Upper lobe of left lung (tissue), 4 donors: ENCODE data around the gene TENM4.

Experiments
- EP300 ChIP-seq, 4 donors: sonication (generic); formaldehyde crosslinking; IDR thresholded peaks; one replicate each; pipeline ENCODE4 v1.5.1; 2017; ENCODE audit warnings: antibody characterized with exemption in 4 of 4, control low read depth in 2 of 4
- POLR2A ChIP-seq, 4 donors: fragments of 450-650 bp; IDR thresholded peaks; one replicate each; pipeline ENCODE4 v1.5.1; 2016 to 2017; ENCODE audit warnings: antibody characterized with exemption in 4 of 4, mild to moderate bottlenecking in 2 of 4
- POLR2AphosphoS5 ChIP-seq, 2 donors: sonication (generic); formaldehyde crosslinking; IDR thresholded peaks; one replicate each; pipeline ENCODE4 v1.5.1; 2017; ENCODE audit warnings: antibody characterized with exemption in 2 of 2
- TF ChIP-seq, protein P1 (sequence below), 6 experiments: fragments of 450-650 bp in 4 of 6; fragments of 200-600 bp in 2 of 6; sonication (generic) in 2 of 6; IDR thresholded peaks; one replicate each; pipeline ENCODE4 v1.5.1; 2016 to 2019; ENCODE audit warnings: antibody characterized with exemption in 6 of 6

GRCh38 chr11:79285756-79286155 lies 155.1 kb downstream of the TENM4 start:
- TF ChIP-seq, protein P1, sequence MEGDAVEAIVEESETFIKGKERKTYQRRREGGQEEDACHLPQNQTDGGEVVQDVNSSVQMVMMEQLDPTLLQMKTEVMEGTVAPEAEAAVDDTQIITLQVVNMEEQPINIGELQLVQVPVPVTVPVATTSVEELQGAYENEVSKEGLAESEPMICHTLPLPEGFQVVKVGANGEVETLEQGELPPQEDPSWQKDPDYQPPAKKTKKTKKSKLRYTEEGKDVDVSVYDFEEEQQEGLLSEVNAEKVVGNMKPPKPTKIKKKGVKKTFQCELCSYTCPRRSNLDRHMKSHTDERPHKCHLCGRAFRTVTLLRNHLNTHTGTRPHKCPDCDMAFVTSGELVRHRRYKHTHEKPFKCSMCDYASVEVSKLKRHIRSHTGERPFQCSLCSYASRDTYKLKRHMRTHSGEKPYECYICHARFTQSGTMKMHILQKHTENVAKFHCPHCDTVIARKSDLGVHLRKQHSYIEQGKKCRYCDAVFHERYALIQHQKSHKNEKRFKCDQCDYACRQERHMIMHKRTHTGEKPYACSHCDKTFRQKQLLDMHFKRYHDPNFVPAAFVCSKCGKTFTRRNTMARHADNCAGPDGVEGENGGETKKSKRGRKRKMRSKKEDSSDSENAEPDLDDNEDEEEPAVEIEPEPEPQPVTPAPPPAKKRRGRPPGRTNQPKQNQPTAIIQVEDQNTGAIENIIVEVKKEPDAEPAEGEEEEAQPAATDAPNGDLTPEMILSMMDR (IDR thresholded peaks at IDR 0.05): no peak
- TF ChIP-seq POLR2A (IDR thresholded peaks at IDR 0.05) (no peak), EP300 (IDR thresholded peaks at IDR 0.05) (no peak), POLR2AphosphoS5 (IDR thresholded peaks at IDR 0.05) (no peak)
